Mucosa of rectum (tissue), 2 donors: Measurements from ENCODE around the gene XPR1.

ENCODE experiments used
- H3K27ac ChIP-seq, 2 donors: one replicate each; pipeline ENCODE4 v1.7.0; 2013; ENCODE audit warnings: inconsistent platforms in 2 of 2, low read depth in 2 of 2, low read length in 2 of 2
- H3K27me3 ChIP-seq, 2 donors: one replicate each; pipeline ENCODE4 v1.7.0; 2013; ENCODE audit warnings: low read length in 2 of 2; ENCODE audit not compliant: control insufficient read depth in 2 of 2, insufficient read depth in 2 of 2
- H3K36me3 ChIP-seq, 2 donors: one replicate each; pipeline ENCODE4 v1.7.0; 2013; ENCODE audit warnings: low read length in 2 of 2; ENCODE audit not compliant: control insufficient read depth in 2 of 2, insufficient read depth in 2 of 2
- H3K4me1 ChIP-seq, 2 donors: one replicate each; pipeline ENCODE4 v1.7.0; 2013; ENCODE audit warnings: low read length in 2 of 2, mild to moderate bottlenecking in 1 of 2; ENCODE audit not compliant: control insufficient read depth in 2 of 2, insufficient read depth in 2 of 2
- H3K4me3 ChIP-seq, 2 donors: one replicate each; pipeline ENCODE4 v1.7.0; 2013; ENCODE audit warnings: low read length in 2 of 2
- H3K9ac ChIP-seq, 2 donors: one replicate each; pipeline ENCODE4 v1.7.0; 2013; ENCODE audit warnings: low read length in 2 of 2, low read depth in 1 of 2, mild to moderate bottlenecking in 1 of 2
- H3K9me3 ChIP-seq, 2 donors: one replicate each; pipeline ENCODE4 v1.7.0; 2013; ENCODE audit warnings: low read length in 2 of 2; ENCODE audit not compliant: control insufficient read depth in 2 of 2
- donor health status: healthy.
- donor health status: Normal muscosa, but diverticular disease.

Gene XPR1

GRCh38 chr1:180598333-180598974, 33.4 kb upstream of the XPR1 start:
- Histone ChIP-seq H3K4me3 (peak overlapping the region in 1 of 2 donors; percentile 10), H3K27me3 (no peaks in the 10 kb centered on the region), H3K36me3 (no peaks in the 10 kb centered on the region), H3K9me3 (no peaks in the 10 kb centered on the region), H3K27ac (no peak overlapping the region), H3K9ac (no peak overlapping the region), H3K4me1 (no peaks in the 10 kb centered on the region)

DNA sequence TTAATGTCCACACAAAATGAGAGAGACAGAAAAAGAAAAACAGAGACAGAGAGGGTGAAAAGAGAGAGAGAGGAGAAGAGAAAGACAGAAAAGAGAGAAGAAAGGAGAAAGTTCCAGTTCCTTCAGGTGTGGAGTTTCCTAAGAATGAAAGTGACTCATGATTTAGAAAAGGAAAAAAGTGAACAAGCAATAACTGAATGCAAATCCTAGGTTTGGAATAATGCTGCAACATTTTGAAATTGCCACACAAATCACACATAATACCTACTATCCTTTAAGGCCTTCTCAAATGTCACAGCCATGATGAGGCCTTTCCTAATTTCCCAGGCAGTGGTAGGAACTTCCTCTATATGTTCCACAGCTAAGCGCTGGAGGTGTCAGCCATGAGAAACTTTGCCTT, 31.5 kb upstream of the XPR1 start:
- H3K9ac ChIP-seq, result no peak overlapping the region
- no peaks in the 10 kb centered on the region for H3K27me3 ChIP-seq
- no peak overlapping the region for H3K27ac ChIP-seq
- no peaks in the 10 kb centered on the region for H3K36me3 ChIP-seq
- no peak overlapping the region for H3K4me3 ChIP-seq
- no peaks in the 10 kb centered on the region for H3K9me3 ChIP-seq
- no peaks in the 10 kb centered on the region for H3K4me1 ChIP-seq

DNA sequence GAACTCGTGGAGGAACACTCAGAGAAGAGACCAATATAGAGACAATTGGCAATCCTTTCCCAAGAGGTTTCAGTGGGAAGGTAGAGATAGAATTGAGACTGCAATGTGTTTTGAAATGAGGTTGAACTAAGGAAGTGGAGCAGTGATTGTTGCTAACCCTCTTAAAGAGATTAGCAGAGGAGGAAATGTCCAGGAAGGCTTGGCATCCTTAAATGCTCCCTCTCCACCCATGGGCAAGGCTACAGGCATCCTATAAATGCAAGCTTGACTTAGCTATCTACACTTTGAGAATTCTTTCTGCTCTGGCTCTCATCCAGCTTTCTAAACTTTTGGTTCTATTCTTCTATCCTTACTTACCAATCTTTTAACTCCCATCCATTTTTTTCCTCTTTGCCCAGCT, 30.3 kb upstream of the XPR1 start:
- Histone ChIP-seq H3K27me3 (no peaks in the 10 kb centered on the region), H3K4me3 (no peak overlapping the region), H3K9ac (no peak overlapping the region), H3K4me1 (no peaks in the 10 kb centered on the region), H3K36me3 (no peaks in the 10 kb centered on the region), H3K9me3 (no peaks in the 10 kb centered on the region), H3K27ac (no peak overlapping the region)

DNA sequence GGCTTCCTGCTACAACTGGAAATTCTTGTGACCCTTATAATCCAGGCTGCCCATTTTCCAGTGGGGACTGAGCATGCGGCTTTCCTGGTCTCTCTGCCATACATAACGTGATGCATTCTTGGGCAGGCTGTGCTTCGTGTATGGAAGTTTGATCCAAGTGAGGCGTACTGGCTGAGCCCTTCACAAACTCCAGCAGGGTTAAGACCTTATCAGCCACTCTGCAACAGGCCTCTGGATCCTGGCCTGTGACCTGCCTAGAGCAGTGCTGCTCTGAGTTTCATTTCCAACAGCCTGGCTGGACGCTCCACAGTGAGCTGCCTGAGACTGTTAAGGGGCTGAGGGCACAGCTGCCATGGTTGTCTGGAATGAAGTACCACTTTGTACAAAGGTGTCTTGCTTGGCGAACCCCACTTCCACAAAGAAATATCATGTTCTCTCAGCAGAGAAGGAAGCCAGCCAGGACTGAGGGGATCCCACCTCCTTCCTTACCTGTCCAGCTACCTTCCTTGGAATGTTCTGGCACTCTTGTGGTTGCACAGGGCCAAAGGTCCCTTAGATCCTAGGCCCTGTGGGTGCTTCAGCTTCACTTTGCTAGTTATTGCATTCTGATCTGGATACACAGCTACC, 28.5 kb upstream of the XPR1 start:
- Histone ChIP-seq H3K9ac (no peak overlapping the region), H3K27me3 (no peaks in the 10 kb centered on the region), H3K4me1 (no peaks in the 10 kb centered on the region), H3K27ac (no peak overlapping the region), H3K9me3 (no peaks in the 10 kb centered on the region), H3K4me3 (no peak overlapping the region), H3K36me3 (no peaks in the 10 kb centered on the region)

GRCh38 chr1:180603850-180604226, 28.0 kb upstream of the XPR1 start:
- no peak overlapping the region for H3K9ac ChIP-seq
- no peaks in the 10 kb centered on the region for H3K9me3 ChIP-seq
- no peak overlapping the region for H3K4me3 ChIP-seq
- no peak overlapping the region for H3K27ac ChIP-seq
- no peaks in the 10 kb centered on the region for H3K36me3 ChIP-seq
- H3K4me1 ChIP-seq, result no peaks in the 10 kb centered on the region
- H3K27me3 ChIP-seq, result no peaks in the 10 kb centered on the region

DNA sequence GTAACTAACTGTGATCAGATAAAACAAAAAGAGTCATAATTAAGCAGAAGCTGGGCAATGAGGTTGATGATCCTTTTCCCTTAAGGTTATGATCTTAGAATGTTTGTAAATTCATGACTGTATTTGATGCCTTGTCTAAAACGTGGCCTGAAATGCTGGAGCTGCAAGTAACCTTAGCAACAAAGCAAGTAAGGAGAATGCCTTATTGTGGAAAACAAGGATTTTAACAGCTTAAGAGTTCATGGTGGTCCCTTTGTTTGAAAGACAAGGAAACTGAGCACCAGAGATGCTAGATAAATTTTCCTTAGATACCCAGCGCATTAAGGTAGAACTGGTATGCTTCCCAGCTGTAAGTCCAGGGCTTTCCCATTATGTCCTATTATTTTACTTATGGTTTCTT, 25.7 kb upstream of the XPR1 start:
- Histone ChIP-seq H3K4me1 (no peaks in the 10 kb centered on the region), H3K36me3 (no peaks in the 10 kb centered on the region), H3K27me3 (no peaks in the 10 kb centered on the region), H3K27ac (no peak overlapping the region), H3K4me3 (no peak overlapping the region), H3K9me3 (no peaks in the 10 kb centered on the region), H3K9ac (no peak overlapping the region)

GRCh38 chr1:180609643-180610555, 21.9 kb upstream of the XPR1 start:
- Histone ChIP-seq H3K27me3 (no peaks in the 10 kb centered on the region), H3K9ac (no peak overlapping the region), H3K4me1 (no peaks in the 10 kb centered on the region), H3K36me3 (no peaks in the 10 kb centered on the region), H3K4me3 (no peak overlapping the region), H3K9me3 (no peaks in the 10 kb centered on the region), H3K27ac (no peak overlapping the region)

DNA sequence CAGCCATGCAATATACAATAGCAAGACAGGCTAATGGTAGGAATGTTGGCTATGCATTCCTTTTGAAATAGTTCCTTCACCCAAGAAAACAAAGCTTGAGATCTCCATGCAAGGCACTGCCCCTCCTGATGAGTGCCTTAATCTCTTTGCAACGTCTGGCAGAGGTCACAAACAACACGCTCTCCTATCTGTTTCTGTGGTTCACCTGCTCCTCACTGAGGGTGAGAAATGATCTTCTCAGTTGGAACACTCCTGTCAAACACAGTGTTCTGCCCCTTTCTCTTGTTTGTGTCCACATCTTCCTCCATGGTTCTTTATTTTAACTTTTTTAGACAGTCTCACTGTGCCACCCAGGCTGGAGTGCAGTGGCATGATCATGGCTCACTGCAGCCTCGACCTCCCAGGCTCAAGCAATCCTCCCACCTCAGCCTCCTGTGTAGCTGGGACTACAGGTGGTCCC, 21.2 kb upstream of the XPR1 start:
- no peak overlapping the region for H3K27ac ChIP-seq
- H3K4me3 ChIP-seq, result no peak overlapping the region
- no peaks in the 10 kb centered on the region for H3K9me3 ChIP-seq
- H3K27me3 ChIP-seq, result no peaks in the 10 kb centered on the region
- no peaks in the 10 kb centered on the region for H3K36me3 ChIP-seq
- H3K9ac ChIP-seq, result no peak overlapping the region
- H3K4me1 ChIP-seq, result no peaks in the 10 kb centered on the region

GRCh38 chr1:180611016-180611930, 20.5 kb upstream of the XPR1 start:
- Histone ChIP-seq H3K9ac (no peak overlapping the region), H3K4me3 (no peak overlapping the region), H3K36me3 (no peaks in the 10 kb centered on the region), H3K4me1 (no peaks in the 10 kb centered on the region), H3K9me3 (no peaks in the 10 kb centered on the region), H3K27me3 (no peaks in the 10 kb centered on the region), H3K27ac (no peak overlapping the region)
